GM18517 (cell line): ENCODE measurements around the gene CCNE1.
"Not testable (repeated sequence)": the region's sequence is repeated elsewhere in the genome, so short reads cannot be mapped to it uniquely, and the experiment has no call there.

Experiments
- ATAC-seq: cut with Tn5 transposase; IDR thresholded peaks from one replicate; pipeline ENCODE4 v1.9.1; 2021; ENCODE audit warnings: mild to moderate bottlenecking, moderate library complexity; ENCODE audit not compliant: unreplicated experiment

CCNE1 gene

GRCh38 chr19:29812080-29812880 is 489 bp downstream of the CCNE1 start:
- peak; percentile 19 for ATAC-seq

DNA sequence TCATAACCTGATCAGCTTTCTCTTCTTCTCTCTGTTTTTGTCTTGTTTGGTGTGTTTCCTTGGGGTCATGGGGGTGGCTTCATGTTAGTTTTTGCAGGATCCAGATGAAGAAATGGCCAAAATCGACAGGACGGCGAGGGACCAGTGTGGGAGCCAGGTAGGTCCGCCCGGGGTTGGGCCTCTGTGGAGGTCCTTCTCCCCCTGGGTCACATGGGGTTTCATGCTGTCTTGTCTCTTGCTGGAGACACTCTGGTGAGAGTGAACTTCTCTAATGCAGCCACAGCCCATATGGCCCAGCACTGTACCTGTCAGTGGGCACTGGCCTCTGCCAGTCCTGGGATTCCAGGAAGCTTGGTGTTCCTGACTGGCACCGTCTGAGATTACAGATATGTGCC is 1.1 kb downstream of the CCNE1 start:
- no peak for ATAC-seq

DNA sequence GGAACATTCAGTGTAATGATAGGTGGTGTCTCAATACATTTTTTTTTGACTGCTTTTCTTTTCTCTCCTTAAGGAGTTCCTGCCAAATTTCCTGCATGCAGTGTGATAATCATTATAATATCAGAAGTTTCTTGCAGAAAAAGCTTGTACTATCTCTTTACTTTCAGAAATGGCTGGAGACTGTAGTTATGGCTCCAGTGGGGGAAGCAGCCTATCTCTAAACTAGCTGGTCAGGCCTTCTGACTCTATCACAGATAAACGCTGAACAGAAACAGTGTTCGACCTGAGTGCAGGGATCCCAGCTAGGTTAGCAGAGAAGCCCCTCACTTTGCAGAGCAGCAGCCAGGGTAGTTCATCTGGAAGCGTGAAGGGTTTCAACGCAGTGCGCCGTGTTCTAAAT is 1.9 kb downstream of the CCNE1 start:
- no peak for ATAC-seq

- peak; percentile 52 for ATAC-seq
These were observed 3.4 kb downstream of the CCNE1 start for GRCh38 chr19:29815231-29815630.

- ATAC-seq, result no peak
These were observed 5.5 kb downstream of the CCNE1 start for GRCh38 chr19:29817316-29817715.

GRCh38 chr19:29819300-29819699 is 7.5 kb downstream of the CCNE1 start:
- ATAC-seq, result no peak

GRCh38 chr19:29819986-29820385 is 8.2 kb downstream of the CCNE1 start:
- no peak for ATAC-seq

- ATAC-seq, result no peak
These were observed 12.0 kb downstream of the CCNE1 start for GRCh38 chr19:29823581-29824330.

- ATAC-seq, result not testable (repeated sequence)
These were observed 13.5 kb downstream of the CCNE1 start for GRCh38 chr19:29825263-29825662.

- ATAC-seq, result no peak
These were observed 19.3 kb downstream of the CCNE1 start for GRCh38 chr19:29831041-29831548.

DNA sequence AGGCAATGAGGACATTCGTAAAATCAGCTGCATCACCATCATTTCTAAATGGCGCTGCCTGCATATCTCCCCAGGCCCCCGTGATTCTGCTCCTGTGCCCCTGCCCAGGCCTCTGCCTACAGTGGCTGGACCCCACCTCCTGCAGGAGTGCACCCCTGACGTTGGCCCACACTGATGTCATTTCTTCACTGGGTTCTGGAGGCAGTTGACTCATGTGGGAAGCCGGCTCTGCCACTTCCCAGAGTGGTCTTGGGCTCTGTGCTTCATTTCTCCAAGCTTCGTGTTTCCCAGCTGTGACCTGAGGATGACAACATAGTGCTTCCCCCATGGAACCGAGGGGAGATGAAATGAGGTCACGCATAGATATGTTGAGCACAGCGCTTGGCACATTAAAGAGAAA is 19.9 kb downstream of the CCNE1 start:
- ATAC-seq, result no peak

- no peak for ATAC-seq
These were observed 21.0 kb downstream of the CCNE1 start for GRCh38 chr19:29832801-29833200.

- no peak for ATAC-seq
These were observed 21.9 kb downstream of the CCNE1 start for GRCh38 chr19:29833614-29834261.

DNA sequence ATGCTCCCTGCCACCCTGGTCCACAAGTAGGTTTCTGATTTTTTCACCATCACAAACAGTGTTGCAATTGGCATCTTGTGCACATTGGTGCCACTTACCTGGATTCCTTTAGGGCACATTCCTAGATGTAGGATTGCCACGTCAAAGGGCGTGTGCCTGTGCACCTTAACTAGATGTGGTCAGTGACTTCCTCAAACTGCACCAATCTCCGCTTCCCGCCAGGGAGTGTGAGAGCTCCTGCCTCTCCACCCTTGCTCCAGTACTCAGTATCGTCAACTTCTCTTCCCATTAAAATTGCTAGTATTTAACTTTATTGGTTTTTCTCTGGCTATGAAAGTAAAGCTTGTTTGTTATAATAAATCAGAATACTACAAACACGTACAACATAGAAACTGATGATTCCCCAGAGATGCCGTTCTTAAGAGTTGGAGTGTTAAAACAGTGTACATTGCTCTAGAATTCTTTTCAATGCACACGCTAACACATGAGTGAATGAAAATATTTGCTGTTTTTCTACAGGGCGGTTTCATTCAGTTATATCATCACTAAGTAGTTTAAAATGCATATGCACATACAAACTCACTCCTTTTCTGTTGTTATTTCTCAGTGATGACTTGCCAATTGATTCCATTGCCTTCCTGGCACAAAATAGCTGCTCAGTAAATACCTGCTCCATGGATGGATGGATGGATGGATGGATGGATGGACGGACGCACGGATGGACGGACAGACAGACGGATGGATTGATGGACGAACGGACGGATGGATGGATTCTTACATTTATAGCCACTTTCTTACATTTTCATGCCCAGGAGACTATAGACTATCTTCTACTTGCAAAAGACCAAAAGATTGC is 23.4 kb downstream of the CCNE1 start:
- no peak for ATAC-seq

GRCh38 chr19:29836409-29836825 is 24.6 kb downstream of the CCNE1 start:
- peak; percentile 72 for ATAC-seq

DNA sequence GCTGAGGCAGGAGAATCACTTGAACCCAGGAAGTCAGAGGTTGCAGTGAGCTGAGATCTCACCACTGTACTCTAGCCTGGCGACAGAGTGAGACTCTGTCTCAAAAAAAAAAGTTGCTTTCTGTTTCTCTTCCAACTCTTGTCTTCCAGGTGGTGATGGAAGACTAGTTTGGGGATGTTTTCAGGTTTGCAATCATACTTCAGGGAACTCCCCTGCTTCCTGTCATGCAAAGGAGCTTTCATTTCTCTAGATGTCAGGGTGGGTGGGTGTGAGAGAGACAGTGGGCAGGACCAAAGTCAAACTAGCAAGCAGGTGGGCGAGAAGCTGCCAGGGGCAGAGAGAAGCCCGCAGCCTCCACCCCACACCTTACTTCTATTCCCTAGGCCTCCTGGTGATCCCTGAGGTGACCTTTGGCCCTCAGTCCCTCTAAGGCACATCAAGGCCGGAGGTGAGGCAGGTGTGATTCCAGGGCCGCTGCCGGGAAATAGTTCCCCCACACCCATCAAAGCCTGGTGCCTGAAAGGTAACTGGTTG is 25.7 kb downstream of the CCNE1 start:
- peak; percentile 84 for ATAC-seq

GRCh38 chr19:29837996-29838395 is 26.2 kb downstream of the CCNE1 start:
- ATAC-seq, result no peak

- ATAC-seq, result no peak
These were observed 28.5 kb downstream of the CCNE1 start for GRCh38 chr19:29840066-29840950.

DNA sequence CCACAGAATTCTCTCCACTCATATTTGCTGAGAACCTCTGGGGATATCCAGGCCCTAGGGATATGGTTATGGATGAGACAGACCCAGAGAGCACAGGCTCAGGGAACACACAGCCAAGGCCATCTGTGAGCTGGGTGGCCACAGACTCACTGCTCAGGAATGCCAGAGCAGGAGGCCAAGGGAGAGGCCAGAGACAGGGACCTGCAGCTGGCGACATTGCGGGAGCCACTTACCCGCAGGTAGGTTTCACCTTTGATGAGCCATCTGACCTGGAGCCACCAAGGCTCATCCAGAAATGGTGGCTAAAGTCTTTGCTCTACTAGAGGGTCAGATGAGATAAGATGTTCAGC is 29.4 kb downstream of the CCNE1 start:
- no peak for ATAC-seq
